ENCODE results near the gene NAGLU.
"Not testable (repeated sequence)": the region's sequence is repeated elsewhere in the genome, so short reads cannot be mapped to it uniquely, and the experiment has no call there.

Gene NAGLU

DNA sequence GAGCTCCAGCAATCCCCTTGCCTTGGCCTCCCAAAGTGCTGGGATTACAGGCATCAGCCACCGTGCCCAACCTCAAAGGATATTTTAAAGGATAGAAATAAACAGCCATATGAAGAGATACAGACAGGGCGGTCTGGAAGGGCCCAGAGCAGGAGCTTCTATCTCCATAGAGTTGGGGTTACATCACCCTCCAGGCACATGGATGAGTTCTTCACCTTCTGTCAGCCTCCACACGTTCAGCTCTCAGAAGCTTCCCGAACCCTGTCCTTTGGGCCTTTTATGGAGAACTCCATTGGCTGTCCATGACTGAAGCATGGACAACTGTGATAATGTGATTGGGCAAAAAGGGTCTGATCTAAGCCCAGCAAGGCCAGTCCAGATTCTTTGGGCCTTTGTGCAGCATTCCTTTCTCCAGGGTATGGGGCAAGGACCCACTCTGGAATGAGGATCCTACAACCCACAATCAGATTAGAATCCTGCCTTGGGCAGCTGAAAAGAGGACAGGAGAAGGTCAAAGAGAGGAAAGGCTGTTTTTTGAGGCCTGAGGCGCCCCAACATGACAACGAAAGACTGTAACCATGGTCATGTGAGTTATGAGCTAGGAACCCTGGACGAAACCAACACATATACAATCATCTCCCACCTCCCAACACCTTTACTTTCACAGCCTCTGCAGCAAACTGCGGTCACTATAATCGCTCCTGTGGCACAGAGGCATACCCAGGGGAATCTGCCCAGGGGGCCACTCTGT is 9.9 kb downstream of the NAGLU start:
- DNase-seq = not testable (repeated sequence)

GRCh38 chr17:42547001-42547461 is 11.0 kb downstream of the NAGLU start:
- no peak for DNase-seq

DNA sequence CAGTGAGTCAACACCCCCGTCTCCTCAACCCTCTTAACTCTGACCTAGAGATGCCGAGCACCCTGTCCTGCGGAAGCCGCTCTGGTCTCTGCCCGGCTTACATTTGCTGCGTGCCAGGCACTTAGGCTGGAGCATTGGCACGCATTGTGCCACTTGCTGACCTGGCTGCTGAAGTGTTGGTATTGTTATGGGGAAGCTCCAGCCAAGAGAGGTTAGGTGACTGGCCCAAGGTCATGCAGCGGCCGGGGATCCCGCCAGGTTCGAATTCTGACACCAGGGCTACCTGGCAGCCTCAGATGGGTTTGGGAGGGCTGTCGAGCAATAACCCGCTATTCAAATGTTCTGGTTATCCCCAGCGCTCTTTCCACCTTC is 11.6 kb downstream of the NAGLU start:
- no peak for DNase-seq

GRCh38 chr17:42548070-42548837 is 12.2 kb downstream of the NAGLU start:
- peak; percentile 89 for DNase-seq

DNA sequence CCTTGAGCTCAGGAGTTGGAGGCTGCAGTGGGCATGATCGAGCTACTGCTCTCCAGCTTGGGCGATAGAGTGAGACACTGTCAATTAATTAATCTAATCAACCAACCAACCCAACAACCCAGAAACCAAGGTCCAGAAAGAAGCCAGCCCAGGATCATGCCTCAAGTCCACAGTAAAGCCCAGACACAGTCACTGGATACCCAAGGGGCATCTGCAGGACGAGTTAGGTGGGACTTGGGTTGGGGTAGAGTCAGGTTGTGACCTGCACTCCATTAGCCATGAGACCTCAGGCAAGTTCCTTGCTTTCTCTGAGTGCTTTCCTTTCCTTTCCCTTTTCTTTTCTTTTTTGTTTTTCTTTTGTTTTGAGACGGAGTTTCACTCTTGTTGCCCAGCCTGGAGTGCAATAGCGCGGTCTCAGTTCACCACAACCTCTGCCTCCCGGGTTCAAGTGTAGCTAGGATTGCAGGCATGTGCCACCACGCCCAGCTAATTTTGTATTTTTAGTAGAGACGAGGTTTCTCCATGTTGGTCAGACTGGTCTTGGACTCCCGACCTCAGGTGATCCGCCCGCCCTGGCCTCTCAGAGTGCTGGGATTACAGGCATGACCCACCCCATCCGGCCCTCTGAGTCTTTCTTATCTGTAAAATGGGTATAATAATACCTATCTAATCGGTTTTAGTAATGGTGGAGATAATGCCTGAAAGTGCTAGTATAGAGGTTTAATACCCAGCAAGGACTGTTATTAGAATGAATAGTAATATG is 13.1 kb downstream of the NAGLU start:
- no peak for DNase-seq

- DNase-seq = not testable (repeated sequence)
Measured at GRCh38 chr17:42552736-42553135, 16.7 kb downstream of the NAGLU start, which contains the start of gene HSD17B1. TSS of gene HSD17B1 (plus strand) at chr17:42552923. CDS start at chr17:42552934, 11 bp downstream.

DNA sequence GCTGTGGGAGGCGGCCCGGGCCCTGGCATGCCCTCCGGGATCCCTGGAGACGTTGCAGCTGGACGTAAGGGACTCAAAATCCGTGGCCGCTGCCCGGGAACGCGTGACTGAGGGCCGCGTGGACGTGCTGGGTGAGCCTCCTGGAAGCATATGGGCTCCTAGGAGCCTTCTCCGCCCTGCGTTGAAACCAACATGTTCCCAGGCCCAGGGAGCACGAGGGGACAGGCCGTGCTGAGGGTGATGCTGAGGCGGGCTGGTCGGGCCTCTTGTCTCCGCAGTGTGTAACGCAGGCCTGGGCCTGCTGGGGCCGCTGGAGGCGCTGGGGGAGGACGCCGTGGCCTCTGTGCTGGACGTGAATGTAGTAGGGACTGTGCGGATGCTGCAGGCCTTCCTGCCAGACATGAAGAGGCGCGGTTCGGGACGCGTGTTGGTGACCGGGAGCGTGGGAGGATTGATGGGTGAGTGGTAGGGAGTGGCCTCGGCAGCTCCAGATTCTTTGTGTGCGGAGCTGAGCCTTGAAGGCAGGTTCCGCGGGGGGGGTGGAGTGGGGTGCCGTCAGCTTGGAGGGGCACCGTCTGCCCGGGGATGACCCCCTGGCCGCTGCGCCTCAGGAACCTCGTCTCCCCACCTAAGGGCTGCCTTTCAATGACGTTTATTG is 17.2 kb downstream of the NAGLU start:
- DNase-seq = no peak

GRCh38 chr17:42553866-42554249 is 17.8 kb downstream of the NAGLU start:
- no peak for DNase-seq

DNA sequence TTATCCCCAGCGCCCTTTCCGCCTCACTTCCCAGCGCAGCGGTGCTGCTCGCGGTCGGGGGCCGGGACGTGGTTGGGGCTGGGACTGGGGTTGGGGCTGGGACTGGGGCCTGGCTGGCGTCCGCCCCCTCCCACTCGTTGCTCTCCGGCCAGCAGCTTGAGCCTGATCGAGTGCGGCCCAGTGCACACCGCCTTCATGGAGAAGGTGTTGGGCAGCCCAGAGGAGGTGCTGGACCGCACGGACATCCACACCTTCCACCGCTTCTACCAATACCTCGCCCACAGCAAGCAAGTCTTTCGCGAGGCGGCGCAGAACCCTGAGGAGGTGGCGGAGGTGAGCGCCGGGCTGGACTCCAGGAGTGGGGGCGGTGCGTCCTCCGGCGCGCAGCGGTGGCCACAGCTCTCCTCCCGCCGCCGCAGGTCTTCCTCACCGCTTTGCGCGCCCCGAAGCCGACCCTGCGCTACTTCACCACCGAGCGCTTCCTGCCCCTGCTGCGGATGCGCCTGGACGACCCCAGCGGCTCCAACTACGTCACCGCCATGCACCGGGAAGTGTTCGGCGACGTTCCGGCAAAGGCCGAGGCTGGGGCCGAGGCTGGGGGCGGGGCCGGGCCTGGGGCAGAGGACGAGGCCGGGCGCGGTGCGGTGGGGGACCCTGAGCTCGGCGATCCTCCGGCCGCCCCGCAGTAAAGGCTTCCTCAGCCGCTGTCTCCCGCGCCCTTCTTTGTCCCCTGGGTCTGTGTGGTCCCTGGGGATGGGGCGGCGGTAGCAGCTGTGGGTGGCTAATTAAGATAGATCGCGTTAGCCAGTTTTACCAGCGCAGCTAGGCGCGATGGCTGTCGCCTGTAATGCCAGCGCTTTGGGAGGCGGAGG is 18.4 kb downstream of the NAGLU start:
- peak; percentile 90 for DNase-seq

DNA sequence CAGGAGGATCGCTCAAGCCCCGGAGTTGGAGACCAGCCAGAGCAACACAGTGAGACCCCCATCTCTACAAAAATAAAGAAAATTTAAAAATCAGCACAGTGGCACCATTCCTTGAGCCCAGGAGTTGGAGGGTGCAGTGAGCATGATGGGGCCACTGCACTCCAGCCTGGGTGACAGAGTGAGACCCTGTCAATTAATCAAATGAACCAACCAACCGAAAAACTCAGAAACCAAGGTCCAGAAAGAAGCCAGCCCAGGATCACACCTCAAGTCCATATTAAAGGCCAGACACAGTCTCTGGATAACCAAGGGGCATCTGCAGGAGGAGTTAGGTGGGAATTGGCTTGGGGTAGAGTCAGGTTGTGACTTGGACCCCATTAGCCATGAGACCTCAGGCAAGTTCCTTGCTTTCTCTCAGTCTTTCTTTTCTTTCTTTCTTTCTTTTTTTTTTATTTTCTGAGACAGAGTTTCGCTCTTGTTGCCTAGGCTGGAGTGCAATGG is 19.1 kb downstream of the NAGLU start:
- DNase-seq = no peak

GRCh38 chr17:42555961-42556617 is 20.0 kb downstream of the NAGLU start:
- DNase-seq = not testable (repeated sequence)

- DNase-seq = no peak
Measured at GRCh38 chr17:42559075-42559474, 23.0 kb downstream of the NAGLU start.

- DNase-seq = no peak
Measured at GRCh38 chr17:42560246-42560645, 24.2 kb downstream of the NAGLU start.

GRCh38 chr17:42561897-42562387 is 25.9 kb downstream of the NAGLU start, which contains the start of gene COASY:
TSS of gene COASY (plus strand) at chr17:42562148. CDS start at chr17:42562623, 475 bp downstream.
- peak; percentile 96 for DNase-seq

- DNase-seq = no peak
Measured at GRCh38 chr17:42562388-42563142, 26.5 kb downstream of the NAGLU start.

DNA sequence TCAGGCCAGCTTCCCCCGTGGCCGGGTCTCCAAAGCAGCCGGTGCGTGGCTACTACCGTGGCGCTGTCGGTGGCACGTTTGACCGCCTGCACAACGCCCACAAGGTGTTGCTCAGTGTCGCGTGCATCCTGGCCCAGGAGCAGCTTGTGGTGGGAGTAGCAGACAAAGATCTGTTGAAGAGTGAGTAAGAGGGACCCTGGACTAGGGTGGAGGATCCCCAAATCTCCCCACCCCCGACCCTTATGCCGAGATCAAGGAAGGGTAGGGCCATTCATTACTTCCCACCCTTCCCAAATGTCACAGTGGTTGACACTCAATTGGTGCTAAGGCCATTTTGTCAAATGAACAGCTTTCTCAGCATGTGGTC is 27.1 kb downstream of the NAGLU start:
- DNase-seq = no peak

DNA sequence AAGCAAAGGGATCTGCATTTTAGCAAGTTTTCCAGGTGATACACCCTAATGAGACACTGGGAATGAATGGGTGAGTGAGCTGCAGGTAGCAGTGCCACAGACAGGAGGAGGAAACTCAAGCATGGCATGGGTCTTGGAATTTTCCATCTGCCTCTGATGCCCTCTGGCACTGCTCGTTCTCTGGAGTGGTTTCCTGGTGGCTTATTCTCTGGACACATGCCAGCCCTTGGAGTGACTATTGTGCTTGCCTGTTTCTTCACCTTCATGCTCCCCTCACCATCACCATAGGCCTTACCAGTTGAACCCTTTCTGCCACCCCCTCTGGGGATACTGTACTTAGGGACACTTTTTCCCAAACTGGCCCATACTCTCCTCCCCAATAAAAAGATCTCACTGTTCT is 27.5 kb downstream of the NAGLU start:
- no peak for DNase-seq

- no peak for DNase-seq
Measured at GRCh38 chr17:42563950-42564349, 27.9 kb downstream of the NAGLU start.

DNA sequence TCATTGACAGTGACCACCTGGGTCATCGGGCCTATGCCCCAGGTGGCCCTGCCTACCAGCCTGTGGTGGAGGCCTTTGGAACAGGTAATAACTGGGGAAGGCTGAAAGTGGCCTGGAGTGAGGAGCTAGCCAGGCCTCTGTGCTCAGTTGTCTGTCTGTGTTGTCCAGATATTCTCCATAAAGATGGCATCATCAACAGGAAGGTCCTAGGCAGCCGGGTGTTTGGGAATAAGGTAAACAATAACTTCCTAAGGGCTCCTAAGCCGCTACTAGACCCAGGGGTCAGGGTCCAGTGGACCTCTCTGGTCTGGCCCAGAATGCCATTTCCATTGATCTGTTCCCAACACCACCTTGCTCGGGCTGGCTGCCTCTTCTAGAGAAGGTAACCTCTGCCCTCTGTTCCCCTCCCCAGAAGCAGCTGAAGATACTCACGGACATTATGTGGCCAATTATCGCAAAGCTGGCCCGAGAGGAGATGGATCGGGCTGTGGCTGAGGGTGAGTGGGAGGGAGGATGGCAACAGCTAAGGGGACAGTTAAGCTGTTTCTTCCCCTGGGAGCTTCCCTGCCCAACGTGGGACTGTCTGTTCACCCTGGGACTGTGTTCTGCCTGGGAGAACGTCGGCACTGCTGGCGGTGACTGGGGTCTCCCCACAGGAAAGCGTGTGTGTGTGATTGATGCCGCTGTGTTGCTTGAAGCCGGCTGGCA is 28.9 kb downstream of the NAGLU start:
- no peak for DNase-seq
